Measurements from ENCODE around the gene ABCB10.
"Not testable (repeated sequence)": the region's sequence is repeated elsewhere in the genome, so short reads cannot be mapped to it uniquely, and the experiment has no call there.

ABCB10 gene

GRCh38 chr1:229539863-229540506, 18.5 kb downstream of the ABCB10 start:
- no peak for DNase-seq (ENCODE audit: low read depth in 1 of 2, low spot score in 1 of 2)

GRCh38 chr1:229538945-229539344, 19.6 kb downstream of the ABCB10 start:
- DNase-seq (ENCODE audit: low read depth in 1 of 2, low spot score in 1 of 2): no peak

- DNase-seq (ENCODE audit: low read depth in 1 of 2, low spot score in 1 of 2): no peak
Measured at GRCh38 chr1:229537894-229538293, 20.6 kb downstream of the ABCB10 start.

- no peak for DNase-seq (ENCODE audit: low read depth in 1 of 2, low spot score in 1 of 2)
Measured at GRCh38 chr1:229536982-229537381, 21.5 kb downstream of the ABCB10 start.

GRCh38 chr1:229535230-229535629, 23.3 kb downstream of the ABCB10 start:
- no peak for DNase-seq (ENCODE audit: low read depth in 1 of 2, low spot score in 1 of 2)

GRCh38 chr1:229531326-229531725, 27.2 kb downstream of the ABCB10 start:
- no peak for DNase-seq (ENCODE audit: low read depth in 1 of 2, low spot score in 1 of 2)

GRCh38 chr1:229529639-229530038, 28.9 kb downstream of the ABCB10 start:
- no peak for DNase-seq (ENCODE audit: low read depth in 1 of 2, low spot score in 1 of 2)

GRCh38 chr1:229526695-229527094, 31.8 kb downstream of the ABCB10 start:
- no peak for DNase-seq (ENCODE audit: low read depth in 1 of 2, low spot score in 1 of 2)

GRCh38 chr1:229523052-229523451, 35.5 kb downstream of the ABCB10 start:
- no peak for DNase-seq (ENCODE audit: low read depth in 1 of 2, low spot score in 1 of 2)

GRCh38 chr1:229514578-229515275, 43.8 kb downstream of the ABCB10 start:
- peak; percentile 4 to 56 for DNase-seq (ENCODE audit: low read depth in 1 of 2, low spot score in 1 of 2)

GRCh38 chr1:229511625-229512024, 46.9 kb downstream of the ABCB10 start:
- not testable (repeated sequence) for DNase-seq (ENCODE audit: low read depth in 1 of 2, low spot score in 1 of 2)

GRCh38 chr1:229511201-229511600, 47.3 kb downstream of the ABCB10 start:
- not testable (repeated sequence) for DNase-seq (ENCODE audit: low read depth in 1 of 2, low spot score in 1 of 2)

GRCh38 chr1:229509576-229509975, 48.9 kb downstream of the ABCB10 start:
- no peak for DNase-seq (ENCODE audit: low read depth in 1 of 2, low spot score in 1 of 2)

- DNase-seq (ENCODE audit: low read depth in 1 of 2, low spot score in 1 of 2): no peak
Measured at GRCh38 chr1:229508823-229509337, 49.6 kb downstream of the ABCB10 start.

- DNase-seq (ENCODE audit: low read depth in 1 of 2, low spot score in 1 of 2): peak; percentile 99
Measured at GRCh38 chr1:229507951-229508822, 50.3 kb downstream of the ABCB10 start, which contains the start of gene NUP133. Gene NUP133 (minus strand): TSS chr1:229508341. CDS start chr1:229508249, 92 bp downstream.

- DNase-seq (ENCODE audit: low read depth in 1 of 2, low spot score in 1 of 2): no peak
Measured at GRCh38 chr1:229507502-229507901, 51.0 kb downstream of the ABCB10 start.

GRCh38 chr1:229506633-229507032, 51.9 kb downstream of the ABCB10 start:
- DNase-seq (ENCODE audit: low read depth in 1 of 2, low spot score in 1 of 2): no peak

GRCh38 chr1:229495782-229496181, 62.7 kb downstream of the ABCB10 start:
- DNase-seq (ENCODE audit: low read depth in 1 of 2, low spot score in 1 of 2): no peak

GRCh38 chr1:229487181-229487580, 71.3 kb downstream of the ABCB10 start:
- DNase-seq (ENCODE audit: low read depth in 1 of 2, low spot score in 1 of 2): no peak

GRCh38 chr1:229485318-229485717, 73.2 kb downstream of the ABCB10 start:
- no peak for DNase-seq (ENCODE audit: low read depth in 1 of 2, low spot score in 1 of 2)

GRCh38 chr1:229482511-229482910, 76.0 kb downstream of the ABCB10 start:
- DNase-seq (ENCODE audit: low read depth in 1 of 2, low spot score in 1 of 2): no peak
